HEK293 (cell line): ENCODE measurements around the gene RBFOX2.
A peak's percentile ranks its signal among the peaks of the same experiment; 100 is the strongest.

Experiments
- CTCF ChIP-seq: fragments of 450-650 bp; formaldehyde crosslinking; IDR thresholded peaks from 2 replicates; pipeline ENCODE4 v1.5.1; 2016; ENCODE audit warnings: missing biosample characterization, missing genetic modification characterization
- GLIS2 ChIP-seq: fragments of 450-650 bp; formaldehyde crosslinking; IDR thresholded peaks from 2 replicates; pipeline ENCODE4 v1.5.1; 2016; ENCODE audit warnings: missing biosample characterization, missing genetic modification characterization
- PATZ1 ChIP-seq: fragments of 450-650 bp; formaldehyde crosslinking; IDR thresholded peaks from 2 replicates; pipeline ENCODE4 v1.5.1; 2016; ENCODE audit warnings: missing biosample characterization, missing genetic modification characterization
- REST ChIP-seq: fragments of 450-650 bp; formaldehyde crosslinking; IDR thresholded peaks from 2 replicates; pipeline ENCODE4 v1.5.1; 2016; ENCODE audit warnings: missing biosample characterization, missing genetic modification characterization
- SP3 ChIP-seq: fragments of 450-650 bp; formaldehyde crosslinking; IDR thresholded peaks from 2 replicates; pipeline ENCODE4 v1.5.1; 2016; ENCODE audit warnings: missing biosample characterization, missing genetic modification characterization
- YY2 ChIP-seq: fragments of 450-650 bp; formaldehyde crosslinking; IDR thresholded peaks from 2 replicates; pipeline ENCODE4 v1.5.1; 2016; ENCODE audit warnings: missing biosample characterization, missing genetic modification characterization
- ZBTB10 ChIP-seq: fragments of 450-650 bp; formaldehyde crosslinking; IDR thresholded peaks from 2 replicates; pipeline ENCODE4 v1.5.1; 2016; ENCODE audit warnings: missing biosample characterization, missing genetic modification characterization
- ZBTB17 ChIP-seq: fragments of 450-650 bp; formaldehyde crosslinking; IDR thresholded peaks from 2 replicates; pipeline ENCODE4 v1.5.1; 2016; ENCODE audit warnings: missing biosample characterization, missing genetic modification characterization
- ZNF121 ChIP-seq: fragments of 450-650 bp; formaldehyde crosslinking; IDR thresholded peaks from 2 replicates; pipeline ENCODE4 v1.5.1; 2016; ENCODE audit warnings: missing biosample characterization, missing genetic modification characterization
- ZNF133 ChIP-seq: fragments of 450-650 bp; formaldehyde crosslinking; IDR thresholded peaks from 2 replicates; pipeline ENCODE4 v1.5.1; 2016; ENCODE audit warnings: missing biosample characterization, missing genetic modification characterization
- ZNF18 ChIP-seq: fragments of 450-650 bp; formaldehyde crosslinking; IDR thresholded peaks from 2 replicates; pipeline ENCODE4 v1.5.1; 2016; ENCODE audit warnings: missing biosample characterization, missing genetic modification characterization
- ZNF19 ChIP-seq: fragments of 450-650 bp; formaldehyde crosslinking; IDR thresholded peaks from 2 replicates; pipeline ENCODE4; 2016; ENCODE audit warnings: missing biosample characterization, missing genetic modification characterization, low read depth
- ZNF211 ChIP-seq: fragments of 450-650 bp; formaldehyde crosslinking; IDR thresholded peaks from 2 replicates; pipeline ENCODE4 v1.5.1; 2016; ENCODE audit warnings: low read depth, missing biosample characterization, missing genetic modification characterization
- ZNF341 ChIP-seq: fragments of 450-650 bp; formaldehyde crosslinking; IDR thresholded peaks from 2 replicates; pipeline ENCODE4; 2016; ENCODE audit warnings: low read depth, missing biosample characterization, missing genetic modification characterization
- ZNF350 ChIP-seq: fragments of 450-650 bp; formaldehyde crosslinking; IDR thresholded peaks from 2 replicates; pipeline ENCODE4 v1.5.0; 2017; ENCODE audit warnings: missing biosample characterization, mild to moderate bottlenecking, missing genetic modification characterization
- ZNF354C ChIP-seq: fragments of 450-650 bp; formaldehyde crosslinking; IDR thresholded peaks from 2 replicates; pipeline ENCODE4 v1.5.1; 2016; ENCODE audit warnings: missing biosample characterization, missing genetic modification characterization, low read depth, borderline replicate concordance
- ZNF362 ChIP-seq: fragments of 450-650 bp; formaldehyde crosslinking; IDR thresholded peaks from 2 replicates; pipeline ENCODE4 v1.5.1; 2016; ENCODE audit warnings: missing biosample characterization, missing genetic modification characterization
- ZNF37A ChIP-seq: fragments of 450-650 bp; IDR thresholded peaks from 2 replicates; pipeline ENCODE4 v1.5.1; 2018; ENCODE audit warnings: missing biosample characterization, missing genetic modification characterization
- ZNF416 ChIP-seq: fragments of 450-650 bp; formaldehyde crosslinking; IDR thresholded peaks from 2 replicates; pipeline ENCODE4 v1.5.1; 2016; ENCODE audit warnings: missing biosample characterization, missing genetic modification characterization
- ZNF433 ChIP-seq: fragments of 450-650 bp; formaldehyde crosslinking; IDR thresholded peaks from 2 replicates; pipeline ENCODE4 v1.5.1; 2016; ENCODE audit warnings: missing biosample characterization, missing genetic modification characterization, low read depth
- ZNF48 ChIP-seq: fragments of 450-650 bp; formaldehyde crosslinking; IDR thresholded peaks from 2 replicates; pipeline ENCODE4 v1.5.1; 2016; ENCODE audit warnings: missing biosample characterization, missing genetic modification characterization
- ZNF558 ChIP-seq: fragments of 450-650 bp; formaldehyde crosslinking; IDR thresholded peaks from 2 replicates; pipeline ENCODE4 v1.5.1; 2016; ENCODE audit warnings: missing biosample characterization, missing genetic modification characterization
- ZNF600 ChIP-seq: fragments of 450-650 bp; formaldehyde crosslinking; IDR thresholded peaks from 2 replicates; pipeline ENCODE4 v1.5.1; 2016; ENCODE audit warnings: missing biosample characterization, missing genetic modification characterization
- ZNF664 ChIP-seq: fragments of 450-650 bp; formaldehyde crosslinking; IDR thresholded peaks from 2 replicates; pipeline ENCODE4 v1.5.1; 2016; ENCODE audit warnings: missing biosample characterization, missing genetic modification characterization
- ZNF777 ChIP-seq: fragments of 450-650 bp; formaldehyde crosslinking; IDR thresholded peaks from 2 replicates; pipeline ENCODE4 v1.5.1; 2017; ENCODE audit warnings: missing biosample characterization, missing genetic modification characterization, borderline replicate concordance
- ZNF792 ChIP-seq: fragments of 450-650 bp; formaldehyde crosslinking; IDR thresholded peaks from 2 replicates; pipeline ENCODE4 v1.5.1; 2016; ENCODE audit warnings: missing biosample characterization, missing genetic modification characterization

Gene RBFOX2

GRCh38 chr22:35835998-35836691 is 192.5 kb downstream of the RBFOX2 start (continued):
- TF ChIP-seq ZNF362, result no peak
- peak; percentile 14; the same call in 1 of the 2 replicates for TF ChIP-seq ZNF18 (tag by site-specific recombination)
- TF ChIP-seq ZNF433 (tag by site-specific recombination), result no peak
- TF ChIP-seq ZNF792 (tag by site-specific recombination), result no peak
- TF ChIP-seq ZNF37A (tag by site-specific recombination), result no peak
- TF ChIP-seq ZNF664 (tag by site-specific recombination), result no peak
- no peak for TF ChIP-seq ZNF133 (tag by site-specific recombination)
- 0 out of 2 replicates have a peak, but pooled peaks have one; percentile 52 for TF ChIP-seq ZNF558
- TF ChIP-seq REST (tag by site-specific recombination), result no peak
- TF ChIP-seq CTCF, result no peak
- TF ChIP-seq YY2 (tag by site-specific recombination), result peak; percentile 47; the same call in 1 of the 2 replicates
- peak; percentile 54; the same call in 1 of the 2 replicates for TF ChIP-seq PATZ1 (tag by site-specific recombination)
- no peak for TF ChIP-seq ZNF48
- TF ChIP-seq ZNF121, result no peak
- TF ChIP-seq ZNF777 (tag by site-specific recombination), result no peak
- TF ChIP-seq ZNF354C, result no peak
- TF ChIP-seq ZNF600, result peak; percentile 70
- TF ChIP-seq GLIS2 (tag by site-specific recombination), result no peak
- no peak for TF ChIP-seq ZNF19 (tag by site-specific recombination)
- no peak for TF ChIP-seq ZNF350 (tag by site-specific recombination)
- 0 out of 2 replicates have a peak, but pooled peaks have one; percentile 33 for TF ChIP-seq SP3
- TF ChIP-seq ZBTB17, result peak; percentile 88
- TF ChIP-seq ZBTB10 (tag by site-specific recombination), result no peak
- no peak for TF ChIP-seq ZNF416 (tag by site-specific recombination)
- no peak for TF ChIP-seq ZNF211 (tag by site-specific recombination)
- peak; percentile 84 for TF ChIP-seq ZNF341
